DMS114 treated with DMSO at 0.1 percent for 48 hours (cell line): ENCODE results near the gene UBE2B.

Experiments used
- DNase-seq: peaks from one replicate; lab custom pipeline; 2025; ENCODE audit not compliant: unreplicated experiment; lab: John Stamatoyannopoulos, UW

UBE2B gene

DNA sequence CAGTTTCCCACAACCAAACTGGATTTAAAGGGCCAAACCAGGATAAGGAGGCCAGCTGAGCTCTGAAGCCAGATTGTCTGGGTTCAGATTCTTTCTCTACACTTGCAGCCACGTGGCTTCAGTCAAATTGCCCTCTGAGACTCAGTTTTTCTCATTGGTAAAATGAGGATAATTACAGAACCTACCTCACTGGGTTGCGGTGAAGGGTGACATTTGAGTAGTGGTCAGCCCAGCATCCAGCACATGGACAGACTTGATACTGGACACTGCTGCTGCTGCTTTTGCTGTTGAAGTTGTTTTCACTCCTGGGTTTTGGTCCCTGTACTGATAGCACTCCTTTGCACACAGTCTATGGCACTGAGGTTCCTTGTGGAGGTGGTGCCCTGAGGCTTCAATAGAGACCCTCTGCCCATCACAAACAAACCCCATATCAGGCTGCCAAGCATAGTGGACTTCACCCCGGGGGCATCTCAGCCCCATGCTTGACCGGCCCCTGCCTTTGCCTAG is 66.0 kb downstream of the UBE2B start:
- DNase-seq: no peak

DNA sequence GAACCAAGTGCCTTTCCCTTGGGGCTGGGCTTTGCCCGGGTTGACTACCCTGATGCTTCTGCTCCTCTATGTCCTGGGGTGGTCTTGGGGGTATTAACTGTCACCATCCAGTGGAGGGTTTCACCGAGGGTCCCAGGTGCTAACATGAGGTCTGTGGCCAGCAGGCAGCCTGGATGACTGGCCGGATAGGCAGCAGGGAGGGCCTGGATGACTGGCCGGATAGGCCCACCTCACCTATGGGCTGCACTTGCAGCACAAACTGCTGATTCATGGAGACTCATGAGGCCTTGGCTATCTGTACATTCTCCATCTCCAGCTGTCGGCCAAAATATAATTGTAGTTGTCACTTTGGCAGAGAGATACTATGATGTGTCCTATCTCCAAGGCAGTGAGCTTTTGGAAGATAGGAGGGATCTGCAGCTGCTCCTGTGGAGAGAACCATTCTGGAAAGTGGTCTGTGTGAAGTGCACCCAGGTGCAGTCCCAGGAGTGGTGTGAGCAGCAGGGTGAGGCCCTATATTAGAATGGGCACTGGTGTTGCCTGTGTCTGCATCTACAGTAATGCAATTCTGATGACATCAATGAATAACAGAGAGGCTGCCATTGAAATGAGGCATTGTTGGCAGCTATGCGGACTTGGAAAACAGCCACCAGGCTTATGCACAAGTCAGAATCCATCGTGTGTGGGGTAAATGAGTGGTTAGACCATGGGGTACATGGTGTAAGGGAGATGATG is 66.6 kb downstream of the UBE2B start:
- DNase-seq: no peak

DNA sequence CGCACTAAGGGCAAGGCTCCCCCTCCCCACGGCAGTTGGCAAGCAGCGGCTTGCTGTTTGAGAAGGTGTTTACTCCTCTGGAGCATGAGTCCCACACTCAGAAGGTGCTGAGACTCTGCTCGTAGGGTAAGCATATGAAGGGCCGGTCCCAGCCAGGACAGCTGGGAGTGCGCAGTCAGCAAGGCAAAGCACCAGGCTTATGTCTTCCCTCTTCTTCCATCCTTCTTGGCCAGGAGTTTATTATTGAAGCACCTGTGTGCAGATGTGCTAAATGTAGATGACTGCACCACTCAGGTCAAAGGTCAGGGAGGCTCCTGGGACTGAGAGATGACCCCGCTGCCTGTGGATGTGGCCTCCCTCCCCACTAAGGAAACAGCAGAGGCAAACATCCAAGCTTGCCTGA is 67.4 kb downstream of the UBE2B start:
- no peak for DNase-seq

DNA sequence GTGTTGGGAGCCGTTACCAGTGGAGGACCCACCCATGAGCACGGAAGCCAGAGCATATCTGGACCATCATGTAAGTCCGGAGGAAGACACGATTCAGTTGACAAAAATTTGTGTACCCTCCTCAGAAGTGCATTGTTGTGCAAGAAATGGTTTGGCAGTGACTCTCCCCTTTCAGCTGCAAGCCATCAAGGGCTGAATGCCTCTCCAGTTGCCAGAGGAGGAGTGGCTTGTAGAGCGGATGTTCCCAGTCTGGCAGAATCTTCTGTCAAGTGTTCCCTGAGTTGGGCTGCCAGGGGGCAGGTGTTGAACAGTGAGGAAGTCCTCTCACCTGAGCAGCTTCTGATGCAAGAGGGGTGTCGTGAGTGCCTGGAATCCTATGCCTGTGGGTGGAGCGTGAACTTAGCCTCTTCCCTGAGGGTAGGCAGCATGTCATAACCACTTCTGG is 67.9 kb downstream of the UBE2B start:
- DNase-seq: no peak

DNA sequence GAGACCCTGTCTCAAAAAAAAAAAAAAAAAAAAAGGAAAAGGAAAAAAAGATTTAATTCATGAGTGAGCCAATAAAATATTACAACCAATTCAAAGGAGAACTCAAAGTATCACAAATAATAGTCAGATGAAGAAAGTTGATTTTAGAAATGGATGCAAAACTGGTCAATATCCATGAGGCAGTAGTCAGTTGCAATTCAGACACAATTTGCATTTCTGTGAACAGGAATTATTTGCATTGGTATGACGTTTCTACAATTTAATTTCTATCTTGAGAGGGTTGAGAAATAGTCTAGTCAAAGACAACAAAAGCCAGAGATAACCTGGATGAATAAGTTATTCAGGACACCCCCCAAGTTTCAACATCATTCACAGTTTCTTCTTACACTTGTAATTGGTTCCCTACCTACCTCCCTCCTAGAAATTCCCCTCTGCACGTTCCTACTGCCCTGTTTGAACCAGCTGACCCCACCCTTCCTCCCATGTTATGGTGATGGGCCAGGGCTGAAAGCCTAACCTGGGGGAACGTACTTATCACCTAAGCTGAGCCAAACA is 68.9 kb downstream of the UBE2B start:
- DNase-seq: no peak
